HEK293T (cell line): ENCODE measurements around the gene VANGL2.
"Not testable (repeated sequence)": the region's sequence is repeated elsewhere in the genome, so short reads cannot be mapped to it uniquely, and the experiment has no call there.

Experiments
- BHLHE40 ChIP-seq: fragments of 450-650 bp; IDR thresholded peaks from 2 replicates; pipeline ENCODE4 v1.6.1; 2016; ENCODE audit warnings: mild to moderate bottlenecking, moderate library complexity, borderline replicate concordance
- FOXK2 ChIP-seq: fragments of 450-650 bp; IDR thresholded peaks from 2 replicates; pipeline ENCODE4 v1.6.1; 2016; ENCODE audit warnings: mild to moderate bottlenecking

GRCh38 chr1:160384812-160385211, 15.6 kb upstream of the VANGL2 start:
- not testable (repeated sequence) for TF ChIP-seq FOXK2, BHLHE40
